WI38 (cell line): ENCODE data around the gene CDK14.

Source experiments
- H3K4me3 ChIP-seq: 2 replicates; pipeline ENCODE4 v1.5.1; 2011; ENCODE audit warnings: low read depth, mild to moderate bottlenecking, control low read depth, low read length
- TF ChIP-seq, protein P1 (sequence below): IDR thresholded peaks from 2 replicates; pipeline ENCODE4 v1.5.1; 2012; ENCODE audit warnings: low read depth, mild to moderate bottlenecking, control low read depth, low read length

The CDK14 gene

DNA sequence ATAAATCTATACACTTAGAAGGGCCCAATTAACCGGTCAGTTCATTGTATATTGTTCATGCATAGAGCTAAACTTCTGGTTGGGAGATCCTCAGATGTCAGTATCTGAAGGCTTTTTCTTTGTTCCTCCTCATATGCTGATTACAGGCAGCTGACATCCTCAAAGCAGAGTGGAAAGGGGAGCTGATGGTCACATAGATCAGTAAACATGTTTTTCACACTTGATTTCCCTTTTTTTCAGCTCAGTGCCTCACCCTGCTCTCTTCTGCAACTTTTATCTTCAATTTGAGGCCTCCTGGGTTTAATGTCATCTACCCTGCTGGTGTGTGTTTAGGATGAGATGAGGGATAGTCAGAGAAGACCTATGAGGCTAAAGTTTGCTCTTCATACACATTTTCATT lies 370.2 kb downstream of the CDK14 start:
- no peak overlapping the region for H3K4me3 ChIP-seq
- TF ChIP-seq, protein P1, sequence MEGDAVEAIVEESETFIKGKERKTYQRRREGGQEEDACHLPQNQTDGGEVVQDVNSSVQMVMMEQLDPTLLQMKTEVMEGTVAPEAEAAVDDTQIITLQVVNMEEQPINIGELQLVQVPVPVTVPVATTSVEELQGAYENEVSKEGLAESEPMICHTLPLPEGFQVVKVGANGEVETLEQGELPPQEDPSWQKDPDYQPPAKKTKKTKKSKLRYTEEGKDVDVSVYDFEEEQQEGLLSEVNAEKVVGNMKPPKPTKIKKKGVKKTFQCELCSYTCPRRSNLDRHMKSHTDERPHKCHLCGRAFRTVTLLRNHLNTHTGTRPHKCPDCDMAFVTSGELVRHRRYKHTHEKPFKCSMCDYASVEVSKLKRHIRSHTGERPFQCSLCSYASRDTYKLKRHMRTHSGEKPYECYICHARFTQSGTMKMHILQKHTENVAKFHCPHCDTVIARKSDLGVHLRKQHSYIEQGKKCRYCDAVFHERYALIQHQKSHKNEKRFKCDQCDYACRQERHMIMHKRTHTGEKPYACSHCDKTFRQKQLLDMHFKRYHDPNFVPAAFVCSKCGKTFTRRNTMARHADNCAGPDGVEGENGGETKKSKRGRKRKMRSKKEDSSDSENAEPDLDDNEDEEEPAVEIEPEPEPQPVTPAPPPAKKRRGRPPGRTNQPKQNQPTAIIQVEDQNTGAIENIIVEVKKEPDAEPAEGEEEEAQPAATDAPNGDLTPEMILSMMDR, result no peak

DNA sequence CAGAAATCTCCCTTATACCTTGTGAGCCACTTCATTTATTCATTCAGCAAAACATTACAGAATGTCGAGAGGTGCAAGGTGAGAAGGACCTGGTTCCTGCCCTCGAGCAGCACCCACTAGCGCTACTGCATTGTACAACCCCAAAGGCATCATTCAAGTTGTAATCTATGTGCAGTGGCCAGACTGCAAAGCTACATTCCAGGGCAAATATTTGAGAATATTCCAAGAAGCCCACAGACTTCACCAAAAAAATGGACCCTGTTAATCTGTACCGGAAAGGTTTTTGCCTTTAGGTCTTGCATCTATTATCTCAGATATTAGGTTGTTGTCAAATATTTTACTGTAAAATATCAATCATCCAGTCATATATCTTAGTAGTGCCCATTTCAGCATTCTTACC lies 372.8 kb downstream of the CDK14 start:
- TF ChIP-seq, protein P1, result no peak
- H3K4me3 ChIP-seq, result no peak overlapping the region

DNA sequence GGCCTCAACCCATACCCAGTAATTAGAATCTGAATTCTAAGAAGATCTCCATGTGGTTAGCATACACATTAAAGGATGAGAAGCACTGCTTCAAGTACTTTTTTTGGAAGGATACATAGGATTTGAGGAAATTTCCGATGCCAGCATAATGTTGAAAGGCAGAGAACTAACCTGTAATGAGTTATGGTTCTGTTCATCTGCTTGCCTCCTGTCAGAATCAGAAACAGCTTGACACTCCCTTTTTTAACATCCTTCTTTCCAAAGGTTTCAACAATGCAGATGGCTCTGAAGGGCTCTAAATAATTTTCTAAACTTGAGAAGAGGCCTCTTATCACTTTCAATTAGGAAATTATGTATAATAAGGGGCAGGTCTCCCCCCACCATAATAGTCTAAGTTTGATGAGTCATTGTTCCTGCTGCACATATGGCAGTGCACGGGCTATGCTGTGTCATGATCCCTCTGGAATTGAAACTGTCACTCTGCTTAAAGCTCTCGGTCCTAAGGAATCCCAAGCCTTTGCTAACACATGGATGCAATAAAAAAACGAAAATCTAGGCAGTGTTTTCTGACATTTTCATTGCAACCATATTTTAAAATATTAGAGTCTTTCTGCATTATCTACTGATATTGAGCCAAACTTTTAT lies 376.9 kb downstream of the CDK14 start:
- TF ChIP-seq, protein P1, result no peak
- H3K4me3 ChIP-seq, result no peak overlapping the region

DNA sequence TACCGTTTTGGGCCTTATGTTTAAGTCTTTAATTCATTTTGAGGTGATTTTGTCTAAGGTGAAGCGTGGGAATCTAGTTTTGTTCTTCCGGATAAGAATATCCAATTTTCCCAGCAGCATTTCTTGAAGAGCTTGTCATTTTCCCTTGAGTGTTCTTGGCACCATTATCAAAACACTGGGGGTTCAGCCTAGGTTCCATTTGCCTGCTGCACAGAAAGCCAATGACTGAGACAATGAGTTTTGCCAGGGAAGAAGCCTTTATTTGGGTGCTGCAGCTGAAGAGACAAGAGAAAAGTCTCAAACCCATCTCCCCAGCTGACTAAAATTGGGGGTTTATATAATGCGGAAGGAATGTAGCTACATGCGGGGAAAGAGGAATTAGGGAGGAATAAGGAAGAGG lies 380.9 kb downstream of the CDK14 start:
- TF ChIP-seq, protein P1, result no peak
- no peak overlapping the region for H3K4me3 ChIP-seq

DNA sequence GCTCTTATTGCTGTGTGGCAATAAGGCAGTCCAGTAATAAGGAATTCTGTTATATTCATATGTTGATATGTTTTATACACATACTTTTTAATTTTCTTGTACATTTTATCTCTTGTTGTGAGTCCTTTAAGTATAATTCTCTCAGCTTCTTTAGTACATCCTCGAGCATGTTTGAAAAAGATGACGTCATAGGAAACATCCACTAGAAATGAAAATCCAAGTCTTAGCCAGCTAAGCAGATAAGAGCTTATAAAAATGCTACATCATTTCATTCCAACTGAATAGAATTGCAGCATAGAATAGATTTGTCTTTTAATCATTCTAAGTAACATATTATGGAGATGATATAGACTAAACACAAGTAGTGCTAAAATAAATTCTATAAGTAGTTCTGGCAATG lies 384.4 kb downstream of the CDK14 start:
- H3K4me3 ChIP-seq, result no peak overlapping the region
- TF ChIP-seq, protein P1, result no peak

DNA sequence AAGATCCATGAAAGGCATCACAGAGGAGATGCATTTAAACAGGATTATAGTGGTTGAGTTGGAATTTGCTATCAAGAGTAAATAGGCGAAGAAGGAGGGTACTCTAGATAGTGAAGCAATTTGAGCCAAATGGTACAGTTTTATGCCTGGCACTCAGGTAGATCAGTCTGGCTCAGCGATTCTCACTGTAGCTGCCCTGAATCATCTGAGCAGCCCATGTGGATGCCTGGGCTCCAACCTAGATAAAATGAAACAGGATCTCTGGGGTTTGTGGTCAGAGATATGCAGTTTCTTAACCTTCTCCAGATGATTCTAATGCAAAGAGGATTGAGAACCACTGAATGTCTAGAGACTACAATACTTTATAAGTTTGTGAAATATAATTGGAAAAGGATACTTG lies 386.1 kb downstream of the CDK14 start:
- TF ChIP-seq, protein P1, result no peak
- no peak overlapping the region for H3K4me3 ChIP-seq

DNA sequence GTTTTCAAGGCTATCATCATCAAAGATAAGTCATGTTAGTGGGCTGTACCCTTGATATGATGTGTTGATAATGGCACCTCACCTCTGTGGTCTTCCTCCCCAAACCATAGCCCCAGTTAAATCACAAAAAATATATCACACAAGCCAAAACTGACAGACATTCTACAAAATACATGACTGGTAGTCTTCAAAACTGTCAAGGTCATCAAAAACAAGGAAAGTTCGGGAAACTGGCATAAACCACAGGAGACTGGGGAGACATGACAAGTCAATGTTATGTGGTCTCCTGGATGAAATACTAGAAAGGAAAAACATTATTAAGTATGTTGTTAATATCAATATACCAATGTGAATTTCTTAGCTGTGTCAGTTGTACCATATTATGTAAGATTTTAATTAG lies 388.6 kb downstream of the CDK14 start:
- no peak overlapping the region for H3K4me3 ChIP-seq
- TF ChIP-seq, protein P1, result no peak
